ENCODE results near the gene HIC2. TPM values are rescaled to one million over a fixed set of nuclear protein-coding genes. Genes with fewer than 3 reads are reported as not detected.
"Not testable (repeated sequence)": the region's sequence is repeated elsewhere in the genome, so short reads cannot be mapped to it uniquely, and the experiment has no call there.

Gene HIC2
- total RNA-seq, 1 donor from 2014 or later, result 4.8 TPM

DNA sequence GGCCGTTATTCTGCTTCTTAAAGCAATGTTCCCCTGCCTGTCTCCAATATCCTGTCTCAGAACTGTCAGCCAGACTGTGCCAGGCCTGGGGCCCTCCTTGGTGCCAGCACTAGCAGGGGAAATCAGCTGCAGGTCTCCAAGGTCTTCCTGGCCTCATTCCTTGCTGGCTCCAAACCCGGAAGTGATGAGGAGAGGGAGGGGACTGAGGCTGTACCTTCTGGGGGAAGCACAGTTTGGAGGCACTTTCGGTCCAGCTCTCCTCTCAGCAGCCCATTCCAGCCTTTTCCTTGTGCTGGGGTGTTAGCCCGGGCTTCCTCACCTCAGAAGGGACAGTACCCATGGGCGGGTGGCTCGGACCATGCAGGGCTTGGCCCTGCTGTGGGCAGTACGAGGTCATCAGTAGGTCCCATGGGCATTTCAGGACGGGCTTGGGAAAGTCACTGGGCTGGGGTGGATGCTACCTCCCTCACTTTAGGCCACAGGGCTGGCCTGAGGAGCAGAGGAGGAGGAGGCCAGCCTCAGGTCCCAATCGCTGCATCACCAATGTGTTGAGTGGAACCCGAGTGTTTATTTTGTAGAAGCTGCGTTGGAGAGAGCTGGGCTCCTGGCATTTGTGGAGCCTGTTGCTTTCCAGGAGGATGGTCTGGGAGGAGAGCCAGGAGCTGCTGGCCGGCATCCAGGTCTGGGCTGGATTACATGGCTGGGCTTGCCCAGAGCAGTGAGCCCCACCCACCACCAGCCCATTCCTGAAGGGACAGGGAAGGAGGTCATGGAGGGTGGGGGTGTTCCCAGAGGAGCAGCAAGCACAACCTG lies 19.0 kb downstream of the HIC2 start:
- intact Hi-C loops (cut with micrococcal nuclease), result not testable (repeated sequence)

DNA sequence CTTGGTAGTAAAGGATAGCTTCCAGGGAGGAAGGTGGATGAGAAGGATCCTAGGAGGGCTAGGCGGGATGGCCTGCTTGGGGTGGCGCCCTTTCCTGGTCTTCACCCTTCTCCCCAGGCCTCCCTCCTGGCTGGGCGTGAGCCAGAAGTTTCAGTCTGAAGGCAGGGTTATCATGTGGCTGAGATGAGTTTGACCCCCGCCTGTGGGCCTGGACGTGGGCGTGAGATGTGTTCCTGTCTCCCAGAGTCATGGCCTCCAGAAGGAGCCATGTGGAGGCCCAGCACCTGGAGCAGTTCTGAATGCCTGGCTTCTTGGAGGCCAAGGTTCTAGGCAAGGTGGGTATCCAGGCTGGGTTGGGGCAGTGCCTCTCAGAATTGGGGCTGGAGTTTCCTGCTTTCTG lies 20.8 kb downstream of the HIC2 start:
- intact Hi-C loops (cut with micrococcal nuclease), result not testable (repeated sequence)

DNA sequence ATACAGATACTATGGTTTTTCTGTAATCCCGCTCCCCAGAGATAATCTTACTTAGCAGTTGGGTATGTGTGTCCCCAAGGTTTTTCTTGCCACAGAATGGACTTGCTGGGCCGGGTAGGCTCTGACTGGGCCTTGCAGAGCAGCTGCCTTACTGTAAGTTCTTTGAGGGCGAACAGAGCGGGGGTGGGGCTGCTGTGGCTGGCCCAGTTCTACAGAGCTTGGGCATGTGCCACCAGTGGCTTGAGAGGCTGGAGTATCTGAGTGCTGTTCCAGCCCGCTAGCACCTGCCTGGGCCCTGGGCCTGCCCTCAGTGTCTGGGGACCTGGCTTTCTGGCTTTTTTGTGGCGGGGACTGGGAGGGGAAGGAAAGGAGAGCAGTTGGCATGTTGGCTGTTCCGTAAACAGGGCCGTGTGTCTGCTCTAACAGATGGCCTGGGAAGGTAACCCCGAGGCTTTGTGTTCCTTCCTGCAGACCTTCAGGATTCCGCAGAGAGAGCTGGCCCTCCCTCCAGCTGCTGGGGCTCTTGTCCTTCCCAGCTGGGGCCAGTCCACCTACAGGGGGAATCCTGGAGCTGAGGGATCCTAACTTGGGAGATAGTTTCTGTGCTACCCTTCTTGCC lies 23.0 kb downstream of the HIC2 start:
- intact Hi-C loops (cut with micrococcal nuclease), result not testable (repeated sequence)

DNA sequence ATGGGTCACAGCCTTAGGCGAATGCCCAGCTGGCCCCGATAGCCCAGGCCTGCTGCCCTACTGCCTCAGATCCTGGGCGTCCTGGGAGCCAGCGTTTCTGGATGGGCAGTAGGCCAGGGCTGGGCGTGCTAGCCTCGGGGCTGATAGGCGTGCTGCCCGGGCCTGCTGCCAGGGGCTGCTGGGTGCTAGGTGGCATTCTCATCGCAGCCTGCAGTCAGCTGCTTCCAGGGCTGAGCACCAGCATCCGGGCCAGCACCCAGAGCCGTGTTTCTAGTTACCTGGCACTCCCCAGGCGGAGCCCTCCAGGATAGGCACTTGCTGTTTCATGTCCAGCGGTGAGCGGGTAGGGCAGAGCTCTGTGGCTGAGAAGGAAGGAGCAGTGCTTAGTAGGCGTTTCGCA lies 23.5 kb downstream of the HIC2 start:
- intact Hi-C loops (cut with micrococcal nuclease), result not testable (repeated sequence)

DNA sequence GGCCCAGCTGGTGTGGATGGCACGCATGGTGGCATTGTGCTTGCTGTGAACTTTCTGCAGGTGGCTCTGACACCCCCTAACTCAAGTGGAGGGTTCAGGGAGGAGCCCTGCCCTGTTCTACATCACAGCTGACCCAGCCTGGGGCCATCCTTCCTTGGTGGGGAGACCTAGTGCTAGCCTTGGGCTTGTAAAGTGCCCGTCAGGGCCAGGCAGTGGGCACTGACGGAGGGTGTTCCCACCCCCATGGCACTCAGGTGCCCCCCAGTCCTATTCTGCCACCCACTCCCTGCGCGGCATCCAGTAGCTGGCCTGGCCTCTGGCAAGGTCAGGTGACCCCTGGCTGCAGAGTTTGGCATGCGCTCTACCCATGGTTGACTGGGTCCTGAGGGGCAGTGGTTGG lies 24.0 kb downstream of the HIC2 start:
- intact Hi-C loops (cut with micrococcal nuclease), result not testable (repeated sequence)

DNA sequence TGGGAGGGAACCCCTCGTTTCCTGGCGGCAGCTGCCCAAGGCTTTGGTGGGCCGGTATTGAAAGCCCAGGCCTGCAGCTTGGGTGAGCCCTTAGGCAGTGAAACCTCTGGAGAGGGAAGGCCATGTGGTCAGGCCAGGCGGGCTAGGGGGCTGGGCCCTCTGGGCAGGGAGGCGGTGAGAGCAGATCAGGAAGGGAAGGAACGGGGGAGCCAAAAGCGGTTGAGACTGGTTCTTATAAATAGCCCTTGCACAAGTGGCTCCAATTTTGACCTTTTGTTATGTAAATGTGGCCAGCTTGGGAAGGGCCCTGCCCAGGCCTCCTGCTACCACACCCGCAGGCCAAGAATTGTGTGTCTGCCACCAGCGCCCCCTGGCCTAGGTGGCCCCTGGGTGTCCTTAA lies 25.0 kb downstream of the HIC2 start:
- intact Hi-C loops (cut with micrococcal nuclease), result not testable (repeated sequence)

DNA sequence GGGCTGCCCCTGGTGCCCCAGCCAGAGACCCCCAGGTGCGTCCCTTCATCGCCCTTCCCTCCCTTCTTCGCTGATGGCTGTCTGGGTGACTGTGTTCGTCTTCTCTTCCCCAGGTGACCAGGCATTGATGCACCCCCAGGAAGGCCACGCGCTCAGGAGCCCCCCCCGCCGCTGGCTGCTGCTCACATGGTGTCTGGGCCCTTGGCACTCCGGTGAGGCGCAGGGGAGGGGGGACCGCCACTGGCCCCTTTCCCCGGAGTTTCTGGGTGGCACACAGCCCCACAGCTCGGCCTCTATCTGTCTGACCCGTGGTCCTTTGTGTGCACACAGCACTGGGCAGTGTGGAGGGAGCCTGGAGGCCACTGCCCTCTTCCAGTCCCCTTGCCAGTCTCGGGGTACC lies 25.5 kb downstream of the HIC2 start:
- intact Hi-C loops (cut with micrococcal nuclease), result not testable (repeated sequence)

DNA sequence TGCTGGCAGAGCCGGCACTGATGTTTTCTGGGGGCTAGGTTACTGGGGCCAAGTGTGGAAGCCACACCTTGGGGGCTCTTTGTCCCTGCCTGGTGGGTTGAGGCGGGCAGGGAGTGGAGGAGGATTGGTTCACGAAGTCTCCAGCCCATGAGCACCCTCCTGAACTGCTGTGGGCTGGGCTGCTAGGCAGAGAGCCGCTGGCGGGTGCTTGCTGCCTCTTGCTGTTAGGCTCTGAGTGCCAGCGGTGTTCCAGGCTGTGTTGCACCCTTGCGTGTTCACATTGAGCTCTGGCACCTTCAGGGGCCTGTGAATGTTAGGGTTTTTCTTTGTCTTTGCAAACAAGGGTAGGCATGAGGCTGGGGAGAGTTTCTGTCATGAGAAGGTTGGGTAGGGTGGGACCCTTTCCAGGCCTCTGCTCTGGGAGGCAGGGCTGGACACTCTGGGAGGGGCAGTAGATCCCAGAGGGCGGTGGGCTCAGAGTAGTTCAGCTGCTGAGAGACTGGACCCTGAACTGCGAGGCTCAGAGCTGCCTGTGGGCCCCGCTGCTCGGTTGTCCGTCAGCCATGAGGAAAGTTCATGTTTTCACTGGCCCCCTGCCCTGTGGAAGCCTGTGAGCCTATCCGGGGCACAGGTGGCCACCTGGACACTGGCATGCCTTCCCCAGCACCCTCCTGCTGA lies 26.0 kb downstream of the HIC2 start:
- intact Hi-C loops (cut with micrococcal nuclease), result no loop called here

DNA sequence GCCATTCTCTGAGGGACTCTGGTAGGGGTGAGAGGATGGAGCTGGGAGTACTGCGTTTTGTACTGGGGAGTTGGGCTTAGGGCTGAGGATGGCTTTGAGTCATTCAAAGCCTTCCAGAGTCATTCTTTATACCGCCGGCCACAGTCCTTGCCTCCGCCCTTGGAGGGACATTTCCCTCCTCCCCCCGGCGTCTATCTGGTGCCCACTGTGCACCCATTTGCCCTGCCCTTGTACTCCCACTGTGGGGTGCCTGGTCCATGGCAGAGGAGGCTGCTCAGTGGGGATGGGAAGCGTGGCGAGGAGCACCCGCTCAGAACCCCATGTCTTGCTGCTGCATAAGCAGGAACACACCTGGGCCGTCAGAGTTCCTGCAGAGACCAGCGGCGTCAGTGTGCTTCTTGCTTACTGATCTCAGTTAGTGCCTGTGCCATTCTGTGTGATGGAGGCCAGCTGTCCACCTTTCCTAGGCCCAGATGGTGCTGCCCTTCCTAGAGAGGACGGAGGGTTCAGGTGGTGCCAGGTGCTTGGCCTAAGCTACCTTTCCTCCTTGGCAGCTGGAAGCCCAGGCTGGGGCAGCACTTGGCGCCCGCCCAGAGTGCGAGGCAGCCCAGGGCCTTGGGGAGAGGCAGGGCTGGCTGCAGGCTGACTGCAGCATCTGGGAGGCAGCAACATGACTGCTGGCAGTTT lies 26.7 kb downstream of the HIC2 start:
- intact Hi-C loops (cut with micrococcal nuclease), result no loop called here

DNA sequence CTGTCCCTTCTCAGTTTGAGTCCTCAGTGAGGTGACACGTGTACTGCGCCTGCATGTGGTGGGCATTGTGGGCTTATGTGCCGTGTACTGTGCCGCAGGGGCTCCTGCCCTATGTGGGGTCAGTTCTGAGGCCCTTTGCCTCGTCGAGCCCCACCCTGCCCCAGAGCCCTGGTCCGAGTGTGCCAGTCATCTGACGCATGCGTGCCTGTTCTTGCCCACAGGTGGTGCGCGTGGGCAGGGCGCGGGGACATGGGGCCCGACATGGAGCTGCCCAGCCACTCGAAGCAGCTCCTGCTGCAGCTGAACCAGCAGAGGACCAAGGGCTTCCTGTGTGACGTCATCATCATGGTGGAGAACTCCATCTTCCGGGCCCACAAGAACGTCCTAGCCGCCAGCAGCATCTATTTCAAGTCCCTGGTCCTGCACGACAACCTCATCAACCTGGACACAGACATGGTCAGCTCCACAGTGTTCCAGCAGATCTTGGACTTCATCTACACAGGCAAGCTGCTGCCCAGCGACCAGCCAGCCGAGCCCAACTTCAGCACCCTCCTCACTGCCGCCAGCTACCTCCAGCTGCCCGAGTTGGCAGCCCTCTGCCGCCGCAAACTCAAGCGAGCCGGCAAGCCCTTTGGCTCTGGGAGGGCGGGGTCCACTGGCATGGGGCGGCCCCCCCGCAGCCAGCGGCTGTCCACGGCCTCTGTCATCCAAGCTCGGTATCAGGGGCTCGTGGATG lies 27.7 kb downstream of the HIC2 start:
- intact Hi-C loops (cut with micrococcal nuclease), result no loop called here

DNA sequence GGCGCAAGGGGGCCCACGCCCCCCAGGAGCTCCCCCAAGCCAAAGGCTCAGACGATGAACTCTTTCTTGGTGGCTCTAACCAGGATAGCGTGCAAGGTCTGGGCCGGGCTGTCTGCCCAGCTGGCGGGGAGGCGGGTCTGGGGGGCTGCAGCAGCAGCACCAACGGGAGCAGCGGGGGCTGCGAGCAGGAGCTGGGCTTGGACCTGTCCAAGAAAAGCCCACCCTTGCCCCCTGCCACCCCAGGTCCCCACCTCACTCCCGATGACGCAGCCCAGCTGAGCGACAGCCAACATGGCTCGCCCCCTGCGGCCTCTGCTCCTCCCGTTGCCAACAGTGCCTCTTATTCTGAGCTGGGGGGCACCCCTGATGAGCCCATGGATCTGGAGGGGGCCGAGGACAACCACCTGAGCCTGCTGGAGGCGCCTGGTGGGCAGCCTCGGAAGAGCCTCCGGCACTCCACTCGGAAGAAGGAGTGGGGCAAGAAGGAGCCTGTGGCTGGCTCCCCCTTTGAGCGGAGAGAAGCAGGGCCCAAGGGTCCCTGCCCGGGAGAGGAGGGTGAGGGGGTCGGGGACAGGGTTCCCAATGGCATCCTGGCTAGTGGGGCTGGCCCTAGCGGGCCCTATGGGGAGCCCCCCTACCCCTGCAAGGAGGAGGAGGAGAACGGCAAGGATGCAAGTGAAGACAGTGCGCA lies 28.4 kb downstream of the HIC2 start:
- intact Hi-C loops (cut with micrococcal nuclease), result no loop called here

DNA sequence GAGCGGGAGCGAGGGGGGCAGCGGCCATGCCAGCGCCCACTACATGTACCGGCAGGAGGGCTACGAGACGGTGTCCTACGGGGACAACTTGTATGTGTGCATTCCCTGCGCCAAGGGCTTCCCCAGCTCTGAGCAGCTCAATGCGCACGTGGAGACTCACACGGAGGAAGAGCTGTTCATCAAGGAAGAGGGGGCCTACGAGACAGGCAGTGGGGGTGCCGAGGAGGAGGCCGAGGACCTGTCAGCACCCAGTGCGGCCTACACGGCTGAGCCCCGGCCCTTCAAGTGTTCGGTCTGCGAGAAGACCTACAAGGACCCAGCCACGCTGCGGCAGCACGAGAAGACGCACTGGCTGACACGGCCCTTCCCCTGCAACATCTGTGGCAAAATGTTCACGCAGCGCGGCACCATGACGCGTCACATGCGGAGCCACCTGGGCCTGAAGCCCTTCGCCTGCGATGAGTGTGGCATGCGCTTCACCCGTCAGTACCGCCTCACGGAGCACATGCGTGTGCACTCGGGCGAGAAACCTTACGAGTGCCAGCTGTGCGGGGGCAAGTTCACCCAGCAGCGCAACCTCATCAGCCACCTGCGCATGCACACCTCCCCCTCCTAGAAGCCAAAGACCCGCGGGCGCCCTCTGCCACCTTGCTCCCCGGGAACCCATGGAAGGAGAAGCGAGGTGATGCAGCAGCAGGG lies 29.1 kb downstream of the HIC2 start:
- intact Hi-C loops (cut with micrococcal nuclease), result no loop called here

DNA sequence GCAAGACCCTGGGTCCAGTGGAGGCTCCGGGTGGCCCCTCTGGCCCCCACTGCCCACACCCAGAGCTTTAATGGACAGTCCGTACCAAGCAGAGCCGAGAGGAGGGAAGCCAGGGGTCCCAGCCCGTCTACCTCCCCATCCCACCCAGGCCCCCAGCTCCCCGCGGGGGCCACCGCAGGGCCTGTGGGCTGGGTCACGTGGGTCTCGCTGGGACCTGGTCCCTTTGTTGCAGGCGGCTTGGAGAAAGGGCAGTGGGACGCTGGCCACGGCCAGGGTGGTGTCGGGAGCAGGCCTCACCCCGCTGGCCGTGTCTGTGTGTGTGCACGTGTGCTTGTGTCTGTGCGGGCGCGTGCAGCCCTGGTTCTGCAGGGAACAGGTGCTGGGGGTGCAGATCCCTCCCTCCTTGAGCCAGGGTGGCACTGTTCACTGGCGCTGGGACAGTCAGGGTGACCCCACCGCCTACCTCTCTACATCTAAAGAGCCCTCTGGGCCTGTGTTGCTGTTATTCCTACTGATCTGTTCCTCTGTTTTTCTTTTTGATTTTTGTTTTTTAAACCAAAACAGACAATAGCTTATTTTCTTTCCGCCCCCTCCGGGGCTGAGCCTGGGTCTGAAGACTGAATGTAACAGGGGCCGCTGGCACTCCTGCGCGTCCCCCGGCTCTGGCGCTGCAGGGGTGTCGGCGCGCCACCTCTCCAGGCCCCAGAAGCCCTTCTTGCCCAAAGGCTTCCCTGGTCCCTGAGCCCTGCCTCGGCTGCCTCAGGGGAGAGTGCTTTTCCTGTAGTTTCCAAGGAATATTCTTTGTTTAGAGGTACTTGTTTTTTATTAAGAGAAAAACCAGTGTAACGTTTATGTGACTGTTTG lies 29.9 kb downstream of the HIC2 start:
- intact Hi-C loops (cut with micrococcal nuclease), result no loop called here

DNA sequence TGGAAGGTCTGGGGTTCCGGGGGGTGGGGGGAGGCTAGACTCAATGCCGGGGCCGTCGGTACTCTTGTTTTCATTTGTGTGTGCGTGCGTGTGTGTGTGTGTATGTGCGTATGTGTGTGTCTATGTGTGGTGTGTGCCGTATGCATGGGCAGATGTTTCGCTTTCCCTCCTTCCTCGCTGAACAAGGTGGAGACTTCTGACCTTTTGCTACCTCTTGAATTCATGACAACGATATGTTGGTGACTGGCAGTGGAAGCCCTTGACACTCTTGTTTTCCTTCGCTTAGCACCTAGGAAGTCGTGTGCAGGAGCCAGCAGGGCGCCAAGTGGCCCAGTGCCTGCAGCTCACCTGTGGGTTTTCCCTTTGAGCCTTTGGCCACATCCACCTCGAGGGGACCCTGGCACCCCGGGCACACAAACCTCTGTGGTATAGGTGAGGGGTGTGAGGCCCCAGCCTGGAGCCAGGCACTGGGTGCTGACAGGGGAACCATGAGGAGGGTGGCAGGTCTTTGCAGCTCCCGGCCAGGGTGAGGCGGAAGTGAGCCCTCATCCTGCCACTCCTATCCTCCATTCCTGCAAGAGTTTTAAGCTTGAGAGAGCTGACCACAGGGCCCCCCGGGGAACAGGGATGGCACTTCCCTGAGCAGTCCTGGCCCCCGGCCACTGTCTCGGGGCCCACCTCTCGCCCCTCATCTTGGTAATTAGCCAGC lies 30.7 kb downstream of the HIC2 start:
- intact Hi-C loops (cut with micrococcal nuclease), result no loop called here

DNA sequence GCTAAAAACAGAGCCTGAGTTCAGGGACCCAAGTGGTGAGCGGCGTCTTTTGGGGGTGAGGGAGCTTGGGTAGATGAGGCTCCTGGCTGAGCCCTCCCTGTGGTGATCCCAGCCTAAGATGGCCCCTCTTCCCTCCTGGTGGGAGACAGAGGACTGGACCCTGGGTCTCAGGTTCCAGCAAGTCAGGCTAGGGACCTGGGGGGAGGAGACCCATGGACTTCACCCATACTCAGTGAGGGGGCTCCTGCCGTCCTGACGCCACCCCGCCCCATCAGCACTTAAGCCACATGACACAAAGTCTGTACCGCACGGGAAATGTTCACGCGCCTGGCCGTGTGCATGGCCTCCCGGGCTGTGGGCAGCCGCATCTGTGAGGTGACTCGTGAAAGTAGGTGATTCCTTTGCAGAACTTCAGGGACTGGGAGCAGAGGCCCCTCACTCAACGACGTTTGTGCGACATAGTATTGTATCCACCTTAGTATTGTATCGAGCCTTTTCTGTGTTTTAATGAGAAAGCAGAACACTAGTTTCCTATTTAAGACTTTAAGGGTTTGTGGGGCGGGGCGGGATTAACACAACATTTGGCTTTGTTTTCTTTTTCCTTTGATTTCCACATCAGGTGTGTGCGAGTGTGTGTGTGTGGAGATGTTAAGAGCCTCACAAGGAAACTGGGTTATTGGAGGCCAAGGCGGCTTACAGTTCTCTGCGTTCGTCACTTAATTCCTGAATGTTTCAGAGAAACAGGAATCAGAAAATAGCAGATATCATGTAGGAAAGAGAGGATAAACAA lies 31.7 kb downstream of the HIC2 start:
- intact Hi-C loops (cut with micrococcal nuclease), result no loop called here

DNA sequence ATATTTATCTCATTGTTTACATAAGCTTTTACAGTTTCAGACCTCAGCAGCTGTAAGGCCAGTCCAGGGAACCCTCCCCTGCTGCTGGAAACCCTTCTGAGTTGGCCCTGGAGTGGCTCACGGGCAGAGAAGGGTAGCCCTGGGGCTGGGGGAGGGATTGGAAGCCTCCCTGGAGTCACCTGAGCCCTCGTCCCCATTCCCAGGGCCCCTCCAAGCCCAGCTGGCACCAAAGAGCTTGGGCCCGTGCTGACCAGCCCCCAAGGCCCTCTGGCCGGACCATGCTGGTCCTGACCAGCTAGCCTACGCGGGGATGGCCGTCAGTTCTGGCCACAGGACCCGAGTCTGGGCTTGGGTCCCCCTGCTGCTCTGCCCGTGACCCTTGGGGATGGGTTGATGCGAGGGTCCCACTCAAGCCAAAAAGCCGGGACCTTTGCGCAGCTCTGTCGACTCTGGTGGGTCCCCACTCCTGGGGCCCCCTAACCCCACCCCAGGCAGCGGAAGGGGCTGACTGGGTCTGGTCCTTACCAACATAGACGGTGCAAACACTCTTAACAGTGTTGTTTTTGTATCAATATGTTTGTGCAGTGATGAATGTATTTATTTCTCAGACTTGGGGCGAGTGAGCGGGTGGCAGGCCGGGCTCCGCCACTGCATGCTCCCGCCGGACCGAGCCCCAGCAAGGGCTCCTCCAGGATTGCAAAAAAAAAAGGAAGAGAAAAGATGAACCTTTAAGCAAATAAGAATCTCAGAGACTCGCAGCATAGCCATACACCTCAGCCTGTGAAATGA lies 32.6 kb downstream of the HIC2 start:
- intact Hi-C loops (cut with micrococcal nuclease), result no loop called here

DNA sequence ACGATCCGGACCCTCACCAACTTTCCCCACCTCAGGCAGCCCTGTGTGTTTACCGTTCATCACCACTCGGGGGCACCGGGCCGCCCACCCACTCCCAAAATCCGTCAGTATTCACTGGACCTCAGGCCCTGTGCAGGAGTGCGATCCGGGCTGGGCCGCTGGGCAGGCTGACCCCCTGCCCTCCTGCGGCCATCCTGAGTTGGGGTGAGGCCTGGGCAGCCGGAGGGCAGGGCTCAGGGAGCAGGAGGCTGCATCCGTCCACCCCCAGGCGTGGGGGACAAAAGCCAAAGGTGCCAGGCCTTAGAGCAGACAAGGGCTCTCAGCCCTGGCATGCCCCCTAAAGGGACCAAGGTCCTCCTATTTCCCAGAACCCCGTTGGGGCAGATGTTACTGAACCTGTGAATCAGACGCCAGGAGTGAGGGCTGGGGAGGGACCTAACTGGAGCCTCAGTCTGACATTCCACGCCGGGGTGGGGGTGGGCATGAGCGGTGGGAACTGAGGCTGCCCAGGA lies 33.2 kb downstream of the HIC2 start:
- intact Hi-C loops (cut with micrococcal nuclease), result no loop called here
